ENCODE results near the gene HSD17B12. TPM values are rescaled to one million over a fixed set of nuclear protein-coding genes. Genes with fewer than 3 reads are reported as not detected.

The HSD17B12 gene
- total and polyA plus RNA-seq, 2 donors (not counting 3 experiments of a cell fraction or from before 2014, with no cell fraction given), result 41.5 to 96.5 TPM

- ChIA-PET CTCF (interaction anchor here (0.6 kb wide), 1 partner anchor 13 kb away, joined by 3 read pairs; no protein-coding TSS in a partner anchor), POLR2A (no interaction called here)
- TF ChIP-seq MYC (IDR thresholded peaks at IDR 0.05; ENCODE audit: low read depth, low read length), result no peak
- TF ChIP-seq POLR2AphosphoS5 (IDR thresholded peaks at IDR 0.05; ENCODE audit: insufficient read depth, low read depth, low read length), result no peak
- TF ChIP-seq FOS (IDR thresholded peaks at IDR 0.05; ENCODE audit: borderline replicate concordance, insufficient read depth, low read length), result no peak
- no peak for TF ChIP-seq EZH2 (IDR thresholded peaks at IDR 0.05; ENCODE audit: borderline replicate concordance, low read depth, low read length, severe bottlenecking)
- no peak for TF ChIP-seq JUN (IDR thresholded peaks at IDR 0.05; ENCODE audit: borderline replicate concordance, insufficient read depth, insufficient read length, low read depth)
- no peak for TF ChIP-seq POLR2A (IDR thresholded peaks at IDR 0.05; ENCODE audit: low read depth, low read length)
- no peak for FAIRE-seq
- Histone ChIP-seq H3K9me1 (replicated peaks; ENCODE audit: control insufficient read depth, extremely low read depth, insufficient read depth, low read length) (no peaks in the 10 kb centered on the region), H3K4me1 (ENCODE audit: control insufficient read depth, extremely low read depth, insufficient read depth, low read length) (no peaks in the 10 kb centered on the region), H3K36me3 (ENCODE audit: control insufficient read depth in 2 of 2, extremely low read depth in 1 of 2, insufficient read depth in 2 of 2, low read length in 2 of 2) (peaks cover 0 to 2% of the 10 kb centered on the region in 2 experiments), H4K20me1 (replicated peaks; ENCODE audit: control insufficient read depth, extremely low read depth, insufficient read depth, low read length) (no peaks in the 10 kb centered on the region), H3K79me2 (ENCODE audit: control insufficient read depth, insufficient read depth, low read length) (no peaks in the 10 kb centered on the region), H3K9ac (replicated peaks; ENCODE audit: extremely low read depth, insufficient read depth, low read length) (no peak overlapping the region), H3K4me3 (replicated peaks in 1 of 3; ENCODE audit: insufficient read depth in 1 of 3, low read depth in 1 of 3, low read length in 3 of 3) (no peak overlapping the region), H3K4me2 (ENCODE audit: insufficient read depth, low read length) (no peak overlapping the region), H3K27me3 (ENCODE audit: control insufficient read depth in 2 of 2, insufficient read depth in 2 of 2, low read length in 2 of 2) (no peaks in the 10 kb centered on the region), H2AFZ (ENCODE audit: low read depth, low read length) (no peak overlapping the region), H3K9me3 (replicated peaks; ENCODE audit: control insufficient read depth, insufficient read depth, low read length) (no peaks in the 10 kb centered on the region), H3K27ac (ENCODE audit: insufficient read depth, low read depth, low read length) (no peak overlapping the region)
- dilution Hi-C loops (cut with MboI; ENCODE audit: extremely low pct_ligation_motif_present, low sequenced_read_pairs), result no loop called here
- BruUV-seq (replicated peaks), result no TSS peak
- no peak for DNase-seq (ENCODE audit: low read depth, low spot score)
- intact Hi-C loops (cut with micrococcal nuclease), result no loop called here
Measured at GRCh38 chr11:43797866-43798265, 117.3 kb downstream of the HSD17B12 start.

GRCh38 chr11:43802509-43802908, 122.0 kb downstream of the HSD17B12 start:
- TF ChIP-seq POLR2AphosphoS5 (IDR thresholded peaks at IDR 0.05; ENCODE audit: insufficient read depth, low read depth, low read length), result no peak
- peak; percentile 9 to 40 for TF ChIP-seq CTCF (IDR thresholded peaks at IDR 0.05; ENCODE audit: extremely low read depth in 1 of 2, insufficient read depth in 1 of 2, low read depth in 1 of 2, low read length in 2 of 2)
- H2AFZ ChIP-seq (ENCODE audit: low read depth, low read length), result no peak overlapping the region
- peak; percentile 8 for FAIRE-seq
- no peak overlapping the region for H3K9ac ChIP-seq (replicated peaks; ENCODE audit: extremely low read depth, insufficient read depth, low read length)
- no peaks in the 10 kb centered on the region for H3K9me1 ChIP-seq (replicated peaks; ENCODE audit: control insufficient read depth, extremely low read depth, insufficient read depth, low read length)
- intact Hi-C loops (cut with micrococcal nuclease) (no loop called here), dilution Hi-C loops (cut with MboI; ENCODE audit: extremely low pct_ligation_motif_present, low sequenced_read_pairs) (no loop called here)
- DNase-seq (ENCODE audit: low read depth, low spot score), result peak; percentile 12
- no peaks in the 10 kb centered on the region for H3K79me2 ChIP-seq (ENCODE audit: control insufficient read depth, insufficient read depth, low read length)
- no peaks in the 10 kb centered on the region for H3K4me1 ChIP-seq (ENCODE audit: control insufficient read depth, extremely low read depth, insufficient read depth, low read length)
- CTCF ChIA-PET, result interaction anchor here (0.9 to 2.7 kb wide), 11 partner anchors 10 to 305 kb away, joined by 3 to 15 read pairs (median 4); no protein-coding TSS in a partner anchor
- no peak overlapping the region for H3K4me2 ChIP-seq (ENCODE audit: insufficient read depth, low read length)
- no peaks in the 10 kb centered on the region for H3K9me3 ChIP-seq (replicated peaks; ENCODE audit: control insufficient read depth, insufficient read depth, low read length)
- POLR2A ChIA-PET, result no interaction called here
- no peaks in the 10 kb centered on the region for H4K20me1 ChIP-seq (replicated peaks; ENCODE audit: control insufficient read depth, extremely low read depth, insufficient read depth, low read length)
- H3K27ac ChIP-seq (ENCODE audit: insufficient read depth, low read depth, low read length), result no peak overlapping the region
- no peak overlapping the region for H3K4me3 ChIP-seq (replicated peaks in 1 of 3; ENCODE audit: insufficient read depth in 1 of 3, low read depth in 1 of 3, low read length in 3 of 3)
- no TSS peak for BruUV-seq (replicated peaks)
- H3K27me3 ChIP-seq (ENCODE audit: control insufficient read depth in 2 of 2, insufficient read depth in 2 of 2, low read length in 2 of 2), result no peaks in the 10 kb centered on the region
- peaks cover 2 to 5% of the 10 kb centered on the region in 2 experiments for H3K36me3 ChIP-seq (ENCODE audit: control insufficient read depth in 2 of 2, extremely low read depth in 1 of 2, insufficient read depth in 2 of 2, low read length in 2 of 2)

All from endothelial cell of umbilical vein (primary cell).